C4-2B (cell line): ENCODE results near the gene GGA1.

Experiments used
- H3K27ac ChIP-seq: fragments of 450-650 bp; 2 replicates; pipeline ENCODE4 v1.5.1; 2017
- ZFX ChIP-seq: fragments of 450-650 bp; IDR thresholded peaks from 2 replicates; pipeline ENCODE4 v1.6.1; 2017
- TF ChIP-seq, protein P1 (sequence below): fragments of 450-650 bp; conservative IDR thresholded peaks from 2 replicates; pipeline ENCODE4 v1.5.1; 2017; ENCODE audit warnings: mild to moderate bottlenecking

The GGA1 gene

DNA sequence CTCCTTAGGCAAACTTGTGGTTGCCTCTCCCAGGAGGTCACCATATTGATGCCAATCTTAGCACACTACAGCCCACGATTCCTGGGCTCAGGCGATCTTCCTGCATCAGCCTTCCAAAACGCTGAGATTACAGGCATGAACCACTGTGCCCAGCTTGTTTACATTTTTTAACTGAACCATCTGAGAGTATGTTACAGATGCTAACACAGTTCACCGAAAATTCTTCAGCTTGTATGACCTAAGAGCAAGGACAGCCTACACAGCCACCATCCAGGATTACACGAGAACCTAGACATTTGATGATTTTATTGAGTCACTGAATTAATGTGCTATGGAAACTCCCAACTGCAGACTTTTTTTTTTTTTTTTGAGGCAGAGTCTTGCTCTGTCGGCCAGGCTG is 61.0 kb downstream of the GGA1 start:
- TF ChIP-seq, protein P1, sequence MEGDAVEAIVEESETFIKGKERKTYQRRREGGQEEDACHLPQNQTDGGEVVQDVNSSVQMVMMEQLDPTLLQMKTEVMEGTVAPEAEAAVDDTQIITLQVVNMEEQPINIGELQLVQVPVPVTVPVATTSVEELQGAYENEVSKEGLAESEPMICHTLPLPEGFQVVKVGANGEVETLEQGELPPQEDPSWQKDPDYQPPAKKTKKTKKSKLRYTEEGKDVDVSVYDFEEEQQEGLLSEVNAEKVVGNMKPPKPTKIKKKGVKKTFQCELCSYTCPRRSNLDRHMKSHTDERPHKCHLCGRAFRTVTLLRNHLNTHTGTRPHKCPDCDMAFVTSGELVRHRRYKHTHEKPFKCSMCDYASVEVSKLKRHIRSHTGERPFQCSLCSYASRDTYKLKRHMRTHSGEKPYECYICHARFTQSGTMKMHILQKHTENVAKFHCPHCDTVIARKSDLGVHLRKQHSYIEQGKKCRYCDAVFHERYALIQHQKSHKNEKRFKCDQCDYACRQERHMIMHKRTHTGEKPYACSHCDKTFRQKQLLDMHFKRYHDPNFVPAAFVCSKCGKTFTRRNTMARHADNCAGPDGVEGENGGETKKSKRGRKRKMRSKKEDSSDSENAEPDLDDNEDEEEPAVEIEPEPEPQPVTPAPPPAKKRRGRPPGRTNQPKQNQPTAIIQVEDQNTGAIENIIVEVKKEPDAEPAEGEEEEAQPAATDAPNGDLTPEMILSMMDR = no peak
- TF ChIP-seq ZFX = no peak
- H3K27ac ChIP-seq = no peak overlapping the region

- H3K27ac ChIP-seq = no peak overlapping the region
- TF ChIP-seq, protein P1 = no peak
- TF ChIP-seq ZFX = no peak
Observed at GRCh38 chr22:37672206-37672919, 63.7 kb downstream of the GGA1 start.

- H3K27ac ChIP-seq = no peak overlapping the region
Observed at GRCh38 chr22:37672920-37673455, 64.4 kb downstream of the GGA1 start.

DNA sequence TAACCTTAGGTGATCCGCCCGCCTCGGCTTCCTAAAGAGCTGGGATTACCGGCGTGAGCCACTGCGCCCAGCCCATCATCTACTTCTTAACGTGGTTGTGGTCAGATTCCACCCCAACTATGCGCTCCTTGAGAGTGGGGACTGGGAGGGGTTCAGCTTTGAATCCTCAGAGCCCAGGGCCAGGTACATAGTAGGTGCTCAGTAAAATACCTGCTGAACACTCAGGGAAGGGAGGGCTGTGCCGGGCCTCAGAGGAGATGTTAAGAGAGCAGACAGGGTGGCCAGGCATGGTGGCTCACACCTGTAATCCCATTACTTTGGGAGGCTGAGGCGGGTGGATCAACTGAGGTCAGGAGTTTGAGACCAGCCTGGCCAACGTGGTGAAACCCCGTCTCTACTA is 65.6 kb downstream of the GGA1 start:
- H3K27ac ChIP-seq = no peak overlapping the region; the same call in 1 of the 2 replicates

More at GRCh38 chr22:37672920-37673455, 64.4 kb downstream of the GGA1 start:
- no peak for TF ChIP-seq ZFX
- TF ChIP-seq, protein P1 = no peak

GRCh38 chr22:37674951-37675929 is 66.6 kb downstream of the GGA1 start, which contains the start of gene LGALS1:
Gene LGALS1 (plus strand): TSS chr22:37675636. CDS start chr22:37675703, 67 bp downstream.
- TF ChIP-seq ZFX = 0 out of 2 replicates have a peak, but pooled peaks have one; percentile 10
- TF ChIP-seq, protein P1 = no peak
- H3K27ac ChIP-seq = peak within 1 kb of the TSS; percentile 22

More for the DNA sequence above, 65.6 kb downstream of the GGA1 start:
- no peak for TF ChIP-seq ZFX
- TF ChIP-seq, protein P1 = no peak

- no peak for TF ChIP-seq ZFX
- TF ChIP-seq, protein P1 = no peak
- no peak overlapping the region for H3K27ac ChIP-seq
Observed at GRCh38 chr22:37675930-37676735, 67.5 kb downstream of the GGA1 start.
